IPS-18c (cell line): ENCODE data around the gene IZUMO4.

ENCODE experiments used
- H3K4me3 ChIP-seq: 2 replicates; pipeline ENCODE4 v1.7.0; 2013; ENCODE audit warnings: low read depth, mild to moderate bottlenecking, low read length, moderate library complexity; ENCODE audit not compliant: insufficient read depth
- H3K9me3 ChIP-seq: one replicate; pipeline ENCODE4 v1.6.1; 2013; ENCODE audit warnings: mild to moderate bottlenecking, low read length, moderate library complexity; ENCODE audit not compliant: control insufficient read depth, insufficient read depth

The IZUMO4 gene

GRCh38 chr19:2097203-2097885, 629 bp downstream of the IZUMO4 start:
- peak overlapping the region; percentile 56 for H3K4me3 ChIP-seq
- no peaks in the 10 kb centered on the region for H3K9me3 ChIP-seq

GRCh38 chr19:2097886-2098327, 1.2 kb downstream of the IZUMO4 start:
- no peak overlapping the region for H3K4me3 ChIP-seq
- H3K9me3 ChIP-seq: no peaks in the 10 kb centered on the region

- Histone ChIP-seq H3K4me3 (no peak overlapping the region), H3K9me3 (no peaks in the 10 kb centered on the region)
Measured at GRCh38 chr19:2099054-2099501, 2.4 kb downstream of the IZUMO4 start.

GRCh38 chr19:2099937-2100718, 3.4 kb downstream of the IZUMO4 start:
- Histone ChIP-seq H3K4me3 (no peak overlapping the region), H3K9me3 (no peaks in the 10 kb centered on the region)

GRCh38 chr19:2100719-2101061, 4.0 kb downstream of the IZUMO4 start:
- no peak overlapping the region for H3K4me3 ChIP-seq
- H3K9me3 ChIP-seq: no peaks in the 10 kb centered on the region

- H3K9me3 ChIP-seq: no peaks in the 10 kb centered on the region
- no peak overlapping the region for H3K4me3 ChIP-seq
Measured at GRCh38 chr19:2101417-2102335, 5.0 kb downstream of the IZUMO4 start.

GRCh38 chr19:2103045-2103707, 6.5 kb downstream of the IZUMO4 start:
- no peak overlapping the region for H3K4me3 ChIP-seq
- peaks cover 2% of the 10 kb centered on the region for H3K9me3 ChIP-seq

GRCh38 chr19:2108251-2109016, 11.7 kb downstream of the IZUMO4 start:
- H3K4me3 ChIP-seq: no peak overlapping the region
- H3K9me3 ChIP-seq: peaks cover 2% of the 10 kb centered on the region

GRCh38 chr19:2109046-2109864, 12.5 kb downstream of the IZUMO4 start:
- H3K9me3 ChIP-seq: peaks cover 2% of the 10 kb centered on the region
- H3K4me3 ChIP-seq: no peak overlapping the region

GRCh38 chr19:2110822-2111221, 14.1 kb downstream of the IZUMO4 start:
- H3K9me3 ChIP-seq: peaks cover 3% of the 10 kb centered on the region
- no peak overlapping the region for H3K4me3 ChIP-seq

GRCh38 chr19:2111425-2111824, 14.7 kb downstream of the IZUMO4 start:
- H3K4me3 ChIP-seq: no peak overlapping the region
- H3K9me3 ChIP-seq: peaks cover 4% of the 10 kb centered on the region

GRCh38 chr19:2111886-2112285, 15.2 kb downstream of the IZUMO4 start:
- Histone ChIP-seq H3K9me3 (peaks cover 4% of the 10 kb centered on the region), H3K4me3 (no peak overlapping the region)

- H3K4me3 ChIP-seq: no peak overlapping the region
- peaks cover 2% of the 10 kb centered on the region for H3K9me3 ChIP-seq
Measured at GRCh38 chr19:2112516-2113320, 16.0 kb downstream of the IZUMO4 start.

GRCh38 chr19:2113439-2114211, 16.9 kb downstream of the IZUMO4 start:
- no peak overlapping the region for H3K4me3 ChIP-seq
- H3K9me3 ChIP-seq: peaks cover 2% of the 10 kb centered on the region
